NCI-H69 (cell line): ENCODE data around the gene IFITM5.
"Not testable (repeated sequence)": the region's sequence is repeated elsewhere in the genome, so short reads cannot be mapped to it uniquely, and the experiment has no call there.

Experiments used
- DNase-seq: peaks from one replicate; lab custom pipeline; 2025; lab: John Stamatoyannopoulos, UW

Gene IFITM5

DNA sequence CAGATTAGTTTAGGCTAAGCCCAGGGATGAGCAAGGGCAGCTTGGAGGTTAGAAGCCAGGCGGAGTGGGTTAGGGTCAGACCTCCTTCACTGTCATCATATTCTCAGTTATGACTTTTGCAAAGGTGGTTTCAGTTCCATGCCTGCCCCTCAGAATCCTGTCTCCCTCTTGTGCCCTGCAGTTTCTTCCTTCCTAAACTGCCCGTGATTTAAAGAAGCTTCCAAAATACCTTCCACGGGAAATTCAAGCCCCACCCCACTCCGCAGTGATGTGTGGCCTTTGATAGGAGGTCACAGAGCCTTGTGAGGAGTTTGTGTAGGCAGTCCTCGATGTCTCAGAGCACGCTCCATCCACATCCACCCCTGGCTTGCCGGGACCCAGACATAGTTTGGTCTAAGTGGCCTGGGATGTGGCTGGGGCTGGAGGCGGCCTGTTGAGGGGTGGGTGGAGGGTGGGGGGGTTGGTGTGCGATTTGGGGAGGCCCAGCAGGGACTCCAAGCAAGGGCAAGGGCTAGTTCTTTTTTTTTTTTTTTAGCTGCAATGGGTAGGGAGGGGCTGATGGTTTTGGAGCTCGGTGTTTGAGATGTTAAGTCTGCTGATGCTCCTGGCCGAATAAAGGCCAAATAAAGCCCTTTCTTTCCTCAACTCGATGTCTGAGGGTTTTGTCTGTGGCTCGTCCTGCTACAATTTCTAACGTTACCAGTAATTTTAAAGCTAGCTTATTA lies 12.9 kb upstream of the IFITM5 start:
- DNase-seq: no peak

DNA sequence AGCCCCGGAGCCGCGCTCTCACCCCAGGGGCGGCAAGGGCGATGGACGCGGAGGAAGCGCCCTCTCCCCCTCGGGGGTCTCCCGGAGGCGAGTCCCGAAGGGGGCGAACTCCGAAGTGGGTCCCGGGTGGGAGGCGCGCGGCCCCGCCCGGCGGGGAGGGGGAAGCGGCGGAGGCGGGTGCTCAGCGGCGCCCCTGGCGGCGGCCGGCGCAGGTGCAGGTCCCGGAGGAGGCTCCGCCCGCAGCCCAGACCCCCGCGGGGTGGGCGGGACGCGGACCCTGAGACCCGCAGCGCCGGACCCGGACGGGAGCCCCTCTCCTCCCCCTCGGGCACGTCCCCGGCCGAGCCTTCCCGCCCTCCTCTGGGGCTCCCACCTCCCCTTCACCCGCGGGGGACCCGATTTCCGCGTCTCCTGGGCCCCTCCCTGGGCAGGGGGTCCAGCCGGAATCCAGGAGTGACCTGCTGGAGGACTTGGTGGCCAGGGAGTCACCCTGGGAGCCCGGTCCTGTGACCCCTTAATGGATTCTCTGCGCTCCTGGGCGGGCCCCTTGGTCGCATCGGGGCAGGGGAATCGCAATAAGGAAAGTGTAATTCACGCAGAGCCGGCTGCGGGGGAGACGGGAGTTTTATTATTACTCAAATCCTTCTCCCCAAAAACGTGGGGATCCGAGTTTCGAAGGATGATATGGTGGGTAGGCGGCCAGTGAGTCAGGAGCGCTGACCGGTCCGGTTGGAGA lies 11.9 kb upstream of the IFITM5 start:
- DNase-seq: not testable (repeated sequence)

DNA sequence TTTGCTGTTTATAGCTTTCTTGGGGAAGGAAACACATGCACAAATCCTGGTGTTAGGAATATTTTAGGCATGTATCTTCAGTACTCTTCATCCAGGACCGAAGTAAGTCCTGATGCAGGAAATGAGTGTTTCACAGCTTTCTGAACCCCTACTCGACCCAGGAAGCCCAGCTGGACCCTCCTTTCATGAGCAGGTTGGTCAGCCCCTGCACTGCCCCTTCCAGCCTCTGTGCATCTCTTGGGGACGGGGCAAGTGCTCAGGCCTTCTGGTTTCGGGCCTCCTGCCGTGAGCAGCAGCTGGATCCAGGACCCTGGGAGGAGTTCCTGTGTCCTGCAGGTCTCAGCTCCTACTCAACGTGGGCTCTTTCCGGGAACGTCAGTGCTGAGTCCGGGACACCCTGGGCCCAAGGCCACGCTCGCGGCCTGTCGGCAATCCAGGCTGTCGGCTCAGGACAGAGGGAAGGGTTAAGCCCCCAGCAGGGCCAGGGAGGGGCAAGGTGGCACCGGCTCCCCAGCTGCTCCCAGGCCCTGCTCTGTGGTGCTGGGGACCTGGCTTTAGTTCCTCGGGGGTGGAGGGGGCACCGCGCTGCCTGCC lies 10.8 kb upstream of the IFITM5 start:
- not testable (repeated sequence) for DNase-seq

DNA sequence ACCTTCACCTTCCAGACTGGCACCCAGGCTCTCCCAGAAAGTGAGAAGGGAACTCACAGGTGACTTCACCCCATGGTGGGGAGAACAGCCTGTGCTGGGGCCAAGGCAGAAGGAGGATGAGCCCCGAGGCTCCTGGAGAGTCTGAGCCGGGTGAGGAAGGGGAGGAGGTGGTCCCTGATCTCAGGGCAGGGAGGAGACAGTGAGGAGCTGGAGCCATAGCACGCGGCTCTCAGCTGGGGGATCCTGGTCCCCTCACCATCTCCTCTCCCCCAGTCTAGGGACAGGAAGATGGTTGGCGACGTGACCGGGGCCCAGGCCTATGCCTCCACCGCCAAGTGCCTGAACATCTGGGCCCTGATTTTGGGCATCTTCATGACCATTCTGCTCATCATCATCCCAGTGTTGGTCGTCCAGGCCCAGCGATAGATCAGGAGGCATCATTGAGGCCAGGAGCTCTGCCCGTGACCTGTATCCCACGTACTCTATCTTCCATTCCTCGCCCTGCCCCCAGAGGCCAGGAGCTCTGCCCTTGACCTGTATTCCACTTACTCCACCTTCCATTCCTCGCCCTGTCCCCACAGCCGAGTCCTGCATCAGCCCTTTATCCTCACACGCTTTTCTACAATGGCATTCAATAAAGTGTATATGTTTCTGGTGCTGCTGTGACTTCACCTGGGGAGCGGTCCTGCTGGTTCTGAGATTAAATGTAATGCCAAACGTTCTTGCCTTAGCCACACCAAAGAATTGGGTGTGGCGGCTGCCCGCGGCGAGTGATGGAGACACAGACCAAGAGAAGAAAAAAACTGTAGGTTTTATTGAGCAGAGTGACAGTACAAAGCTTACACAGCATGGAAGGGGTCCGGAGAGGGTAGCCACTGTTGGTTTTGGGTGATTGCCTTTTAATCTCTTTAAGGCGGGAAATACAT lies 9.7 kb upstream of the IFITM5 start:
- not testable (repeated sequence) for DNase-seq

DNA sequence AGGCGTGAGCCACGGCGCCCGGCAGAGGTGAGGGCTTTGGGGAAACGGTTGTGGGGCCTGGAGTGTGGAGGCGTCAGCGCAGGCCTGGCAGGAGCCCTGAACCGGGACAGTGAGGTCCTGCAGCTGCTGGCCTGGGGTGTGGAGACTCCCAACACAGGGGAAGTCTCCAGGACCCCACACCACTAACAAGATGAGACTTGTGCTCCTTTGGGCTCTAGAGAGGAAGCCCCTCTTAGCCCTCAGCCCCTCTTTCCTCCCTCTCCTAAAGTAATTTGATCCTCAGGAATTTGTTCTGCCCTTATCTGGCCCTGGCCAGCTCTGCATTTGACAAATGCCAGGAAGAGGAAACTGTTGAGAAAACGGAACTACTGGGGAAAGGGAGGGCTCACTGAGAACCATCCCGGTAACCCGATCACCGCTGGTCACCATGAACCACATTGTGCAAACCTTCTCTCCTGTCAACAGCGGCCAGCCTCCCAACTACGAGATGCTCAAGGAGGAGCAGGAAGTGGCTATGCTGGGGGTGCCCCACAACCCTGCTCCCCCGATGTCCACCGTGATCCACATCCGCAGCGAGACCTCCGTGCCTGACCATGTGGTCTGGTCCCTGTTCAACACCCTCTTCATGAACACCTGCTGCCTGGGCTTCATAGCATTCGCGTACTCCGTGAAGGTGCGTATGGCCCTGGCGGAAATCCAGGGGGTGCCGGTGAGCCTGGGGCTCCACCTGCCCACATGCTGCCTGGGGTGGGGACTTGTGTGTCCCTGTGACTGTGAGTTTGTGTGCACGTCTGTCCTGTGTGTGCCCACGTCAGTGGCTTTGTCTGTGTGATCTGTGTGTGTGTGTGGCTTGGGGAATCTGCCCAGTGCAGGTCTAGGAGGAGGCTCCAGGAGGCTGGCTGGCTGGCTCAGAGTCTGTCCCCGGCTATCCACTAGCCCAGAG lies 8.7 kb upstream of the IFITM5 start, which contains the start of gene IFITM2:
Gene IFITM2 (plus strand): TSS at position 51 of the 943 bp plus-strand sequence. CDS start 377 bp downstream, at position 428.
- not testable (repeated sequence) for DNase-seq

DNA sequence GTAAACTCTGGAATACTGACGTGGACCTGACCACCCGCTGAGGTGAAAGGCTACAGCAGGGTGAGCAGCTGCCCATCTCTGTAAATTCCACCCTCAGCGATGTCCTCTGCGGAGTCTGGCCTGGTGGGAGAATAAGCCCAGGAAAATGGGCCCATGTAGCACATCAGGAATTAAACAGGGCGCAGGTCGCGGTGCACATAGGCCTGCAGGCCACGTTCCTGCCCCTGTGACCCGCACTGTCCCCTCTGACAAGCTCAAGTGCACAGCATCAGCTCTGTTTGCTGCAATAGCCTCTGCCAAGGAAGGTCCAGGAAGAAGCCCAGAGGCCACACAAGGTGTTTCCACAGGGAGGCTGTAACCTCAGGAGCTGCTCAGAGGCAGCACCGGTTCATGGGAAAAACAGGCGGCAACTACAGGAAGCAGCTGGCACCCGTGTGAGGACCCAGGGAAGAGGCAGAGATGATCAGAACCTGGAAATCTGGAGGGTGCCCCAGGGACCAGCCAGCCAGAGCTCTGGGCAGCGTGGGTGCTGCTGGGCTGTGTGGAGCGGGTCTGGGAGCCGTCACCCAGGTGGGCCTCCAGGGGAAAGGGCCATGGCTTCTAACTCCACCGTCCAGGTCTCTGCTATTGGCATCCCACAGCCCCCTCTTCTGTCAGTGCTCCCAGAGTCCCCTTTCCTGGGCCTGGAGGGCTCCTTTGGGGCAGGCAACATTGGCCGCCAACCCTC lies 7.5 kb upstream of the IFITM5 start:
- DNase-seq: no peak

DNA sequence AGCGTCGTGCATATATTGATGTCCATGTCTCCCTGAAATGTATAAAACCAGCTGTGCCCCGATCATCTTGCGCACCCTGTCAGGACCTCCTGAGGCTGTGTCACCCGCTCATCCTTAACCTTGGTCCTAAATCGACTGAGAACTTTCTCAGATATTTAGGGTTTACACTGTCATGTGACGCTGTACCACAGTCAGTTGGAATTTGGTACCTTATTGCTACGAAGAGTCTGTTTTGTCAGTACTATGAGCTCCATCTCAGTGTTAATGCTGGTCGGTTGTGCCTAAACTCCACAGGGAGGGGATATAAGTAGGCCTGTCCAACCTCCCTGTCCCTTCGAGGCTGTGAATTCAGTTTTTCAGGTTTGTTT lies 6.5 kb upstream of the IFITM5 start:
- no peak for DNase-seq

DNA sequence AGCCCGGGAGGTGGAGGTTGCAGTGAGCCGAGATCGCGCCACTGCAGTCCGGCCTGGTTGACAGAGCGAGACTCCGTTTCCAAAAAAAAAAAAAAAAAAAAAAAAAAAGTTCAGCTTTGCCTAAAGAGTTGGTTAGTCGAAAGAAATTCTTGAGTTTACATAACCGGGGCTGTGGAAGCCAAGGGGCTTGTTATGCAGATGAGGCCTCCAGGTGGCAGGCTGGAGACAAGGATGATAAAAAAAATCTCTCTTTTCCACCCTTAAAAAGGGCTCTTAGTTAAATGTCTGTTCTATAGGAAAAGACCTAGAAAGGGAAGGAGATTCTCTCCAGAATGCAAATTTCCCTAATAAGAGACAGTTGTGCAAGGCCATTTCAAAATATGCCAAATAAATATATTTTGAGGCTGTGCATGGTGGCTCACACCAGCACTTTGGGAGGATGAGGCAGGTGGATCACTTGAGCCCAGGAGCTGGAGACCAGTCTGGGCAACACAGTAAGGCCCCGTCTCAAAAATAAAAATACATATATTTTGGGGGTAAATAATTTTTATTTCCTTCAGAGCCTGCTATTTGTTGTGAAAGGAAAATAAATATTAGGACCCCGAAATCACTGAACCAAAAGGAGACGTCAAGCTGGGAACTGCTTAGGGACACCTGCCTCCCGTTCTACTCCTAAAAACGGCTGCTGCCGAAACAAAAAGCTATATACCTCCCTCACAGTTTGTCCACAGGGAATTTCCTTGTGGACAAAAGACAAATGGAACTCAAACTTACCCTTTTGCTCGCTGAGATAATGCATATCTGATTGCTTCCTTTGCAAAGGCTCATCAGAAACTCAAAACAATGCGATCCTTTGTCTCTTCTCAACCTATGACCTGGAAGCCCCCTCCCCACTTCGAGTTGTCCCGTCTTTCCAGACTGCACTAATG lies 5.9 kb upstream of the IFITM5 start:
- peak; percentile 48 for DNase-seq

DNA sequence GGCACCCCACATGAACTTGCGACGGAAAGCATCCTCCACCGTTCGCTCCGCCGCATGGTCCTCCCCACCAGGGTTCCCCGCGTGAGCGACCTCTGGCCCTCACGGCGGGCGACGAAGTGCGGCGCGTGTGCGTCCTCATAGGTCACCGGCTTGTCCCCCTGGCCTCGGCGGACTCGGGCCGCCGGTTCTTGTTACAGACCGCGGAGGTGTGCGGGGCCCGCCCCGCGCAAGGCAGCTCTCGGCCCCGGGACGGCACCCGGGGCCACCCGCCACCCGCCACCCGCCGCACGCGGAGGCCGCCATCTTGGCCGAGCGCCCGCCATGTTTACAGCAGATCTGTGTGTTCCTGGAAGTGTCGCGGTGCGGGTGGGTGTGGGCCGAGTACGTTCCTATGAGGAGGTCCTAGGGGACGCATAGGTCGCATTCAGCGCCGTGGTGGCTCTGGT lies 4.8 kb upstream of the IFITM5 start:
- DNase-seq: no peak

DNA sequence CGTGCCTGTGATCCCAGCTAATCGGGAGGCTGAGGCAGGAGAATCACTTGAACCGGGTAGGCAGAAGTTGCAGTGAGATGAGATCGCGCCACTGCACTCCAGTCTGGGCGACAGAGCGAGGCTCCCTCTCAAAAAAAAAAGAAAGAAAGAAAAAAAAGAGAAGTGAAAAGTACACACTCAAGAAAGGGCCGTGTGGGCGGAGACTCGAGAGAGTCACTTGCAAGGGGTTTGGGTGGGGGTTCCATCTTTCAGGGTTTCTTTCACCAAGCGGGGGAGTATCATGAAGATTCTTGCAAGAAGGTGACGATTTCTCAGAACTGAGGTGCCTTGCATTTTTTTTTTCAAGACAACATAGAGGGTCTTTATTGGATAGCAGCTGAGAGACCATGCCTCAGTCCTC lies 4.0 kb upstream of the IFITM5 start:
- DNase-seq: no peak

DNA sequence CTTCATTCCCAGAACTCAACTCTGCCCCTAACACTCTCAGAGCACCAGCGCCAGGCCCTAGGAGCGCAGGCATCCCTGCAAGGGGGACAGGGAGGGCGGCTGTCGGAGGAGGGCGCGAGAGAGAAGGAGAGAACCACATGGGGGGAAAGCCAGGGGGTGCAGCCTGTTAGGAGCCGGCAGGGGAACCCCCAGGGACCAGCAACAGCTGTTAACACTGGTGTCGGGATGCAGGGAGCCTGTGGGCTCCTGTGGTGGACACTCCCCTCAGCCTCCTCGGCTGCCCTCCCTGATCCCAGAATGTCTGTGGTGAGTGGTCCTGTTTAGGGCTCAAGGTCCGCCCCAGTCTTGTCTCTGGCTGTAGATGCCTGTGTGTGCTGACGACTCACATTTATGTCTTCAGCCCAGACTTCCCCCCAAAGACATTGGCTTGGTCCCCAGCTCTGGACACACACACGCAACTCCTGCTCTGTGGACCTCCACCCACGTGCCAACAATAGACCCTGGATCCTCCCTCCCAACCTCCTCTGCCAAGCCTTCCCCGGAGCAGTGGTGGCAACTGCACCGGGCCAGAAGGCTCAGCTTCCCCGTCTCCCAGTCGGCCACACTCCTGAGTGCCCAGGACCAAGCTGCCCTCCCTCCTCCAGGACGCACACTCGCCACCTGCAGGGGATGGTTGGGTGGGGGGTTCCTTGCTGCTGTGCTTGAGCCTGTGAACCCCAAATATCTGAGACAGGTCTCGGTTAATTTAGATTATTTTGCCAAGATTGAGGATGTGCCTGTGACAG lies 817 bp upstream of the IFITM5 start:
- DNase-seq: peak; percentile 31

DNA sequence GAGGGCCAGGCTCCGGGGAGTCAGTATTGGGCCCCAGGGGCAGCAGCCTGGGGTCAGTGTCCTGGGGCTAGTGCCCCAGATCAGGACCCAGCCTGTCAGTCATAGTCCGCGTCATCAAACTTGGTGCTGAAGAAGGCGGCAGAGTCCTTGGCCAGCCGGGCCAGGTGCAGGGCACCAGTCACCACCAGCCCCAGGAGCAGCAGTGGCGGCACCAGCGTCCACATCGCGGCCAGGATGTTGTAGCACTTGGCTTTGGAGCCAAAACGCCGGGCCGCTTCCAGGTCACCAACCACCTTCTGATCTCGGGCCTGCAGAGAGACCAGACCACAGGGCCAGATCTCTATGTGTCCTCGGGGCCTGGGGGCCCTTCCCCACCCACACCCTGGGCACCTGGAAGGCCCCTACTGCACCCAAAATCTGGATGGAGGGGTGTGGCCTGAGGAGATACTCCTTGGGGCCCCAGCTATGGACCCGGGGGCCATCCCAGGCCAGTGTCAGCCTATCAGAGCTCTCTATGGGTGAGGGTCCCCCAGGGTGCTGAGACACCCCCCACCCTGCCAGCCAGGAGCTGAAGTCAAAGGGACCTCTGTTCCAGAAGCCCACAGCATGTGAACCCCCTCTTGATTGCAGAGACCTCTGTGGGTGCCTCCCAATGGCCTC lies 790 bp downstream of the IFITM5 start:
- no peak for DNase-seq

DNA sequence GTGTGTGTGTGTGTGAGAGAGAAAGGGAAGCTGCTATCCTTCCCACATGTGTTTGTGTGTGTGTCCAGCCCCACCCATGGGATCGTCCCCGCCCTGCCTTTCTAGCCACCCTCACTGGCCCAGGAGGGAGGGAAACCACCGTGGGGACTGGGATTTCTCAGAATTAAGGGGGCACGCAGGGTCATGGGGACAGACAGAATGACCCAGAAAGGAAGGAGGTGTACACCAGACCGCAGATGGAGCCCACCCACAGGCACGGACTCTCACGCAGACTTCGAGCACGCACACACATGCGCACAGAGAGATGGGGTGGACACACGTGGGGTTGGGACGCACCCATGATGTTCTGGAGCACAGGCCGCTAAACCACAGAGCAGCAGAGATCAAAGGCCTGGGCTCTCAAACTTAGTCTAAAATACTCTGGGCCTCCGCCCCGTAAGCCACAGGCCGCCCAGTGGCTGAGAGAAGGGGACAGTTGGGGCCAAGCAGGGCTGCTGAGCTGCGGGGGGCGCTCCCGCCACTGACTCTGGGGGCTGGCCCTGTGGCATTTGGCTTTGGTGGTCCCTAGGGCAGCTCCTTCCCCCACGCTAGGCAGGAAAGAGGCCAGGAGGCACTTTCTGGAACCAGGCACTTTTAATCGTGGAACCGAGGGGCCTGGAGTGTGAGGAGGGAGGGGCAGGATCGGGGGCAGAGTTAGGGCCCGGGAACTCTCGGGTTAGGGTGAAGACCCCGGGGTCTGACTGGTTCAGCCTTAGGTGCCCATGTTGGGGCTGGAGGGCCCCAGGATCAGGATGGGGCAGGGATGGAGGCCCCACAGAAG lies 1.5 kb downstream of the IFITM5 start:
- DNase-seq: no peak

DNA sequence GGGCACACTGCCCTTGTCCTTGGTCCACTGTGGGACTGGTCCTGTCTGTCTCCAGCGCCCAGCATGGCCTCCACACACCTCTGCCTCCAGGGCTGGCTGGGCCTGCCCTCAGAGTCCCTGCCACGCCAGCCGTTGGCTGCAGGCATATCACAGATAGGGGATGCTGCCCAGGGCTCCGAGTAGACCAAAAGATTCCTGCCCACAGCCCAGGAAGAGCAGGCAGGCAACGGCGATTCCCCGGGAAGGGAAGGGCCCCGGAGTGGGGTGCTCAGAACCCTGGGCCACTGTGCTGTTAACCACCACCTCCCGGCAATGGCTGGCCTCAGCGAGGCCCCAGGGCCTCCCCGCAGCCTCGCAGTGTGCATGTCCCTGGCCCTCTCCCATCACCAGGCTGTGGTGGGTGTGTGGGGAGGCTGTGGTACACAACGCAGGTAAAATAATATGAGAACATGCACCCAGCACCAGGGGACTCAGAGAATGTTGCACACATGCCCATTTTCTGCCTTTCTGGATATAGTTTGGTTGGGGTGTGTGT lies 2.2 kb downstream of the IFITM5 start:
- no peak for DNase-seq

DNA sequence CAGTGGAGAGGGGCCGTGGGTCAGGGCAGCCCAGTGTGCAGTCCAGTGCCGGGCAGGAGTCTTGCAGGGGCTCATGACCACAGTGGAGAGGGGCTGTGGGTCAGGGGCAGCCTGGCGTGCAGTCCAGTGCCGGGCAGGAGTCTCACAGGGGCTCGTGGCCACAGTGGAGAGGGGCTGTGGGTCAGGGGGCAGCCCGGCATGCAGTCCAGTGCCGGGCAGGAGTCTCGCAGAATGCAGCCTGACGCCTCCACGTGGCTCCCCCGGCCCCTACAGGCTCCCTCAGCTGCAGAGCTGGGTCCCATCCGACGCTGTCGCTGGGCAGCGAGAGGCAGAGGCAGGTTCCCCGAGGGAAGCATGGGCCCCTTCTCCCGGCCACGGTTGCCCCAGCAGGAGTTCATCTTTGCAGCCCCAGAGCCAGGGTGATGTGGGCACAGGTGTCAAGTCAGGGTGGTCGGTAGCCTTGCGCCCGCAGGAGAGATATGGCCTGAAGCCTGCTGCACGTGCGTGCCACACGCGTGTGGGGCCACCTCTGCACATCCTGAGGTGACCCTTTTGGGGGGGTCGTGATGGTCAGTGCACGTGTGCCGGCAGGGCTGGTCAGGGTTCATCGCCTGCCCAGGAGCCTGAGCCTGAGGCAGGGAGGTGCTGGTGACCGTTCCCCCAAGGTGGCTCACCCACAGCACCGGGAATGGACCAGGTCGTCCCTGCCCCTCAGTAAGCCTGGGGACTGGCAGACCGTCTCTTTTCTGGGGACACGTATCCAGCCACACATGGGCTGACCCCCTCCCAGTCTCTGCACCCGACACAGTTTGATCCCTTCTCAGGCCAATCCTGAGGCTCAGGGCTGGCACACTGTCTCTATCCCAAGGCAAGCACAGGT lies 2.9 kb downstream of the IFITM5 start:
- DNase-seq: no peak
